Colonic mucosa (tissue), 4 donors: Measurements from ENCODE around the gene PRKCA. TPM values are rescaled to one million over a fixed set of nuclear protein-coding genes. Genes with fewer than 3 reads are reported as not detected.

Source experiments
- DNase-seq: peaks from one replicate; pipeline ENCODE4 v3.0.0-alpha.2; 2020
- H3K27ac ChIP-seq: fragments of 200-600 bp; one replicate; pipeline ENCODE4 v1.8.0; 2021
- H3K27me3 ChIP-seq: fragments of 200-600 bp; one replicate; pipeline ENCODE4 v1.8.0; 2021
- H3K36me3 ChIP-seq: fragments of 200-600 bp; one replicate; pipeline ENCODE4 v1.8.0; 2021
- H3K4me1 ChIP-seq: fragments of 200-600 bp; one replicate; pipeline ENCODE4 v1.8.0; 2021; ENCODE audit warnings: mild to moderate bottlenecking
- H3K4me3 ChIP-seq: fragments of 200-600 bp; one replicate; pipeline ENCODE4 v1.8.0; 2021
- H3K9ac ChIP-seq, 2 donors: one replicate each; pipeline ENCODE4 v1.7.0; 2013; ENCODE audit warnings: control low read depth in 2 of 2, low read depth in 2 of 2, low read length in 2 of 2
- H3K9me3 ChIP-seq: fragments of 200-600 bp; one replicate; pipeline ENCODE4 v1.8.0; 2021
- intact Hi-C: fragments of 100-400 bp; cut with DNase I; formaldehyde crosslinking; loops from one replicate; pipeline ENCODE4 v1.14.1; 2022
- total RNA-seq, 2 donors: library from RNA; stranded (reverse); fragmentation: NEBNext Ultra II Directional in 1 of 2; extraction: Animal tissue kit (Norgen Biotek cat#: 25700) in 1 of 2; gene quantifications; one replicate each; pipeline ENCODE4 v1.2.1, GENCODE V29; 2021
- TF ChIP-seq, protein P1 (sequence below): fragments of 200-600 bp; IDR thresholded peaks from one replicate; pipeline ENCODE4 v1.8.0; 2022; ENCODE audit warnings: antibody characterized with exemption, mild to moderate bottlenecking
- donor health status: healthy.
- donor health status: DM: no; HTN: no; CAD: no.
- donor health status: DM: no; HTN: no; CAD: no.

PRKCA gene
- total RNA-seq, 2 donors from 2014 or later: 40.0 to 41.8 TPM

DNA sequence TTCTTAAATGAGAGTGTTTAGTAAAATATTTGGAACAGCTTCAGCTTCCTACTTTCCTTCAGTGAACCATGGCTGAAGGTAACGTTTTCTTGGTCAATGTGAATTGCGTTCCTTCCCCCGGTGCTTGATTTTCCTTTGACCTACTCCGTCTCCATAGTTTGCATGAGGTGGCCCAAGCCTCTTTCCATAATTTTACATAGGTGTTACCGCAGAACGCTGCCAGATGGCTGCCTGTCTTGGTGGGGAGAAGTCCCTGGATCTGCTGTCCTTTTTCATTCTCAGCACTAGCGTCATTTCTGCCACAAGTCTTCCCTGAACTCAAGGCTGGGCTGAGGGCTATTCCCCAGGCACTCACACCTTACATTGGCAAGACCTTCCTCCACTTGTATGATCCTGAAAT lies 178.4 kb downstream of the PRKCA start:
- no peaks in the 10 kb centered on the region for H3K27me3 ChIP-seq
- TF ChIP-seq, protein P1, sequence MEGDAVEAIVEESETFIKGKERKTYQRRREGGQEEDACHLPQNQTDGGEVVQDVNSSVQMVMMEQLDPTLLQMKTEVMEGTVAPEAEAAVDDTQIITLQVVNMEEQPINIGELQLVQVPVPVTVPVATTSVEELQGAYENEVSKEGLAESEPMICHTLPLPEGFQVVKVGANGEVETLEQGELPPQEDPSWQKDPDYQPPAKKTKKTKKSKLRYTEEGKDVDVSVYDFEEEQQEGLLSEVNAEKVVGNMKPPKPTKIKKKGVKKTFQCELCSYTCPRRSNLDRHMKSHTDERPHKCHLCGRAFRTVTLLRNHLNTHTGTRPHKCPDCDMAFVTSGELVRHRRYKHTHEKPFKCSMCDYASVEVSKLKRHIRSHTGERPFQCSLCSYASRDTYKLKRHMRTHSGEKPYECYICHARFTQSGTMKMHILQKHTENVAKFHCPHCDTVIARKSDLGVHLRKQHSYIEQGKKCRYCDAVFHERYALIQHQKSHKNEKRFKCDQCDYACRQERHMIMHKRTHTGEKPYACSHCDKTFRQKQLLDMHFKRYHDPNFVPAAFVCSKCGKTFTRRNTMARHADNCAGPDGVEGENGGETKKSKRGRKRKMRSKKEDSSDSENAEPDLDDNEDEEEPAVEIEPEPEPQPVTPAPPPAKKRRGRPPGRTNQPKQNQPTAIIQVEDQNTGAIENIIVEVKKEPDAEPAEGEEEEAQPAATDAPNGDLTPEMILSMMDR: no peak
- no peak overlapping the region for H3K4me3 ChIP-seq
- H3K27ac ChIP-seq: no peak overlapping the region
- no peak overlapping the region for H3K9ac ChIP-seq
- no peaks in the 10 kb centered on the region for H3K9me3 ChIP-seq
- intact Hi-C loops: no loop called here
- DNase-seq: no peak
- no peaks in the 10 kb centered on the region for H3K4me1 ChIP-seq
- no peaks in the 10 kb centered on the region for H3K36me3 ChIP-seq

DNA sequence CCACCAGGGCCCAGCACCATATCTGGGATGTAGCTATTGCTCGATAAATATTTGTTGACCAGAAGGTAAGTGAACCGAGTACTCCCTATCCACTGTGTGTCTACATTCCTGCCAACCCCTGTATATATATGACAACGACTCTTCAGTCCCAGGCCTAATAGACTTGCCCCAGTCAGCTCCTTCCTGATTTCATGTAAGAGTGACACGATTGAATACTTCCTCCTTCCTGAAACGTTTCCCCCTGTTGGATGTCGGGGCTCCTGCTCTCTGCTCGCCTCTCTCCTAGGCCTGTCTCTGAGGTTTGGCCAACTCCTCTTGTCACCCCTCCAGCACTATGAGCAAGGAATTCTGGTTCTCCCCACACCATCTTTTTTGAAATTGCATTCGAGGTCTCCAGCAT lies 178.9 kb downstream of the PRKCA start:
- no peaks in the 10 kb centered on the region for H3K27me3 ChIP-seq
- no peak overlapping the region for H3K9ac ChIP-seq
- no peaks in the 10 kb centered on the region for H3K36me3 ChIP-seq
- DNase-seq: no peak
- intact Hi-C loops: no loop called here
- H3K9me3 ChIP-seq: no peaks in the 10 kb centered on the region
- H3K4me1 ChIP-seq: no peaks in the 10 kb centered on the region
- H3K4me3 ChIP-seq: no peak overlapping the region
- TF ChIP-seq, protein P1: no peak
- H3K27ac ChIP-seq: no peak overlapping the region

DNA sequence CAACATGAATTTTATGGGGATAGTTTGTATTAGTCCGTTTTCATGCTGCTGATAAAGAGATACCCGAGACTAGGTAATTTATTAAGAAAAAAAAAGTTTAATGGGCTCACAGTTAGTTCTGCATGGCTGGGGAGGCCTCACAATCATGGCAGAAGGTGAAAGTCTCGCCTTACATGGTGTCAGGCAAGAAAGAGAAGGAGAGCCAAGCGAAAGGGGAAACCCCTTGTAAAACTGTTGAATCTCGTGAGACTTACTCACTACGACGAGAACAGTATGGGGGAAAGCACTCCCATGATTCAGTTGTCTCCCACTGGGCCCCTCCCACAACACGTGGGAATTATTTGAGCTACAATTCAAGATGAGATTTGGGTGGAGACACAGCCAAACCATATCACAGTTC lies 181.5 kb downstream of the PRKCA start:
- Histone ChIP-seq H3K4me1 (no peaks in the 10 kb centered on the region), H3K9ac (no peak overlapping the region), H3K27ac (no peak overlapping the region), H3K9me3 (no peaks in the 10 kb centered on the region), H3K4me3 (no peak overlapping the region), H3K36me3 (no peaks in the 10 kb centered on the region), H3K27me3 (no peaks in the 10 kb centered on the region)
- intact Hi-C loops: no loop called here
- TF ChIP-seq, protein P1: no peak
- no peak for DNase-seq

DNA sequence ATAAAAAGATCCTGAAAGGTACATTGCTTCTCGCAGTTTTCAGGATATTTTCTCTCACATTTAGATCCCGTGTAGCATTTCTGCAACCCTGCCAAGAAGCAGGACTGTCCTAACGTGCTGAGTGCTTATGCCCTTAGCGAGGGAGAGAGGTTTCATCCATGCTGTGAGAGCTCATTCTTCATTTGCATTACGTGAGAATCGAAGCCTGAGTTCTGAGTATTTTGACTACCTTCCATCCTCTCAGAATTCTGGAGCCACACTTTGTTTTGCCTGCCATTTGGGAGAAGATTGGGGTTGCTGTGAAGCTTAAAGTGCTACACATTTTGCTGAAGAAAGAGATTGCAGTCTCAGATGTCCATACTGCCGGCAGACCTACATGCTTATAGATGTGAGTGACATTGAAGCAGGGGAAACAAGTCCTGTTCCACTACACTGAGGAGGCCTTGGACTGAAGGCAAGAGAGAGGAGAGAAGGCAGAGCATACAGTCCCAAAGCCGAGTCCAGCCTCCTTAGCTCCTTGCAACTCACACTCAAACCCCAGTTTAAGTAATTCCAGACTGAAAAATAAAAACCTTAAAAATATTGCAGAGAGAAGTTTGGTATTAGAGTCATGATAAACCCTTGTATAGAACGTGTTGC lies 183.0 kb downstream of the PRKCA start:
- intact Hi-C loops: no loop called here
- TF ChIP-seq, protein P1: no peak
- Histone ChIP-seq H3K4me1 (no peaks in the 10 kb centered on the region), H3K4me3 (no peak overlapping the region), H3K27me3 (no peaks in the 10 kb centered on the region), H3K36me3 (no peaks in the 10 kb centered on the region), H3K9me3 (no peaks in the 10 kb centered on the region), H3K27ac (no peak overlapping the region), H3K9ac (no peak overlapping the region)
- no peak for DNase-seq

DNA sequence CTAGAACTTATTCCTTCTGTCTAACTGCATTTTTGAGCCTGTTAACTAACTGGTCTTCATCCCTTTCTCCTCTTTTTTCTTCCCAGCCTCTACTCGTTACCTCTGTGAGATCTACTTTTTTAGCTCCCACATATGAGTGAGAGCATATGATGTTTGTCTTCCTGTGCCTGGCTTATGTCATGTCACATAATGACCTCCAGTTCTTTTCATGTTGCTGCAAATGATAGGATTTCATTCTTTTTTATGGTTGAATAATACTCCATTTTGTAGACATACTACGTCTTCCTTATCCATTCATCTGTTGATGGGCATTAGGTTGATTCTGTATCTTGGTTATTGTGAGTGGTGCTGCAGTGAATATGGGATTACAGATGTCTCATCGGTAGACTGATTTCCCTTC lies 184.7 kb downstream of the PRKCA start:
- Histone ChIP-seq H3K9me3 (no peaks in the 10 kb centered on the region), H3K9ac (no peak overlapping the region), H3K27me3 (no peaks in the 10 kb centered on the region), H3K4me3 (no peak overlapping the region), H3K4me1 (no peaks in the 10 kb centered on the region), H3K27ac (no peak overlapping the region), H3K36me3 (no peaks in the 10 kb centered on the region)
- no peak for DNase-seq
- TF ChIP-seq, protein P1: no peak
- intact Hi-C loops: no loop called here
